HG03565 (cell line): ENCODE results near the gene RAPGEF4.
A peak's percentile ranks its signal among the peaks of the same experiment; 100 is the strongest.

Experiments used
- ATAC-seq: cut with Tn5 transposase; IDR thresholded peaks from one replicate; pipeline ENCODE4 v1.9.1; 2021; ENCODE audit warnings: mild to moderate bottlenecking, moderate library complexity; ENCODE audit not compliant: unreplicated experiment

Gene RAPGEF4

GRCh38 chr2:173053043-173053699 lies 317.5 kb downstream of the RAPGEF4 start:
- ATAC-seq = no peak

- no peak for ATAC-seq
Measured at GRCh38 chr2:173054466-173054865, 318.8 kb downstream of the RAPGEF4 start.

- no peak for ATAC-seq
Measured at GRCh38 chr2:173056705-173057364, 321.2 kb downstream of the RAPGEF4 start.

DNA sequence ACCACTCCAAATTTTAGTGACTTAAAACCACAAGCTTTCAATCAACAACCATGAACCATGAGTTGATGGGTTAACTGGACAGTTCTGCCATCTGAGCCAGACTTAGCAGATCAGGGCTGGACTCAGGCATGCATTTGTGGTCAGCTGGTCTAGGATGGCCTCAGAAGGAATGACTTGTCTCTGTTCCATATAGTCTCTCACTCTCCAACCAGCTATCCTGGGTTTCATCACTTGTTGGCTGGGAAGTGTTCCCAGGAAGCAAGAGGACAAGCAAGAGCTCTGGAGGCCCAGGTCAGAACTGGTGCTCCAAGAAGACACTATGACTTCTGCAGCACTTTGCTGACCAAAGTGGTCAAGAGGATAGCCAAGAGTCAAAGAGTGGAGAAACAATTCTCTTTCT lies 322.5 kb downstream of the RAPGEF4 start:
- no peak for ATAC-seq

- no peak for ATAC-seq
Measured at GRCh38 chr2:173058673-173059072, 323.0 kb downstream of the RAPGEF4 start.

GRCh38 chr2:173059292-173059691 lies 323.6 kb downstream of the RAPGEF4 start:
- no peak for ATAC-seq

- ATAC-seq = no peak
Measured at GRCh38 chr2:173059971-173060461, 324.4 kb downstream of the RAPGEF4 start.

GRCh38 chr2:173062801-173063200 lies 327.2 kb downstream of the RAPGEF4 start:
- ATAC-seq = no peak

DNA sequence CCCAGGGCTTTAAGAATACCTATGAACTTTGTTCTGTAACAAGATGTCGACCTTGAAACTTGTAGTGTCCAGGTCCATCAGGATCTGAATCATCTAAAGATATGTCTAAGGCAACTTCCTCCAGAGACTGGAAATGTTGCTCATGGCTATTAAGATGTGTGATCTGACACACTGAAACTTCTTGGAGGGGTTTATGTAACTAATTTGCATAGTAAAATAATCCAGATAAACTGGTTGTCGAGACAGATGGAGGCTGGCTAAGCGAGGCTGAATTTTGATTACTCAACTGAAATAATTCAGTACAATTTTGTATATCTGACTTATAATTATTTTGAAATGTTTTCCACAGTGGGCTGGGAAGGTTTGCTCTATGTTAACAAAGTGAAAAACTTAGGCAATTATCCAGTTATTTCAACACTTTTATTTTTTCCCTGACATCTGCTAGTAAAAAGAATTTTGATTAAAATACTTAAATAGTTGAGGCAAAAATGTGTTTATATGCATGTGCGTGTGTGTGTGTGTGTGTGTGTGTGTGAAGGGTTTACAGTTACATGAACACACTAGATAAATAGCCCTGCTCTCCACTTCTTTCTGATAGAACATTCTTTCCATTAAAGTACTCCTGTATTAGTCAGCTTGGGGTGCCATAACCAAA lies 328.6 kb downstream of the RAPGEF4 start:
- ATAC-seq = no peak

- no peak for ATAC-seq
Measured at GRCh38 chr2:173066887-173067676, 331.4 kb downstream of the RAPGEF4 start.

DNA sequence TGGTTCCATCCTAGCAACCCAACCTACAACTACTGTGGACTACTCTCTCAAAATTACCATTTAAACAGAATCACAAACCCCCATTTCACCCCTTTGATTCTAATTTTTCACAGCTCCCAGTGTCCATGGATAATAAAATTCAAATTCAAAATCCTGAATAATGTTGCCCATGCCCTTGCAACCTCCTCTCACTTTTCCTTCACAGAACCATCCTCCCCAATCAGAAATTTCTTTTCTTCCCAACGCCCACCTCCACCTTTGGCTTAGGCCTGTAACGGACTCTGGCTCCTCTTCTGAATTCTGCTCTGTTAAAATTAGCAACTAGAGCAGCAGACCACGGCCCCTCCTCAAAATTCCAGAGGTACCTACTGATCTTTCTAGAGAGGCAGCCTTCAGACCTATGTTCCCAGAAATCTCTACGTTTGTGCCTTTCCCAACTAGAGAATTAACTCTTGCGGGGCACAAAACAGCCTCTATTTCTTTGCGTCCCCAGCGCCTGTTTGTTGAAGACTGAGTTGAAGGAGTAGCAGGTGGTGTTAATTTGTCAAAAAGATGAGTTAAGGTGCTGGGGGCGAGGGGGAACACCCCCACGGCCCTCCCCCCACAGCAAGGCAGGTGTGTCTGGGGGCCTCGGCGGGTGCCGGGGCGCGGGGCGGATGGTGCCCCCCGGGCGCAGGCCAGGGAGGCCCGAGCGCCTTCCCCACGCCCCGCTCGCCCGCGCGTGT lies 339.6 kb downstream of the RAPGEF4 start:
- ATAC-seq = no peak

DNA sequence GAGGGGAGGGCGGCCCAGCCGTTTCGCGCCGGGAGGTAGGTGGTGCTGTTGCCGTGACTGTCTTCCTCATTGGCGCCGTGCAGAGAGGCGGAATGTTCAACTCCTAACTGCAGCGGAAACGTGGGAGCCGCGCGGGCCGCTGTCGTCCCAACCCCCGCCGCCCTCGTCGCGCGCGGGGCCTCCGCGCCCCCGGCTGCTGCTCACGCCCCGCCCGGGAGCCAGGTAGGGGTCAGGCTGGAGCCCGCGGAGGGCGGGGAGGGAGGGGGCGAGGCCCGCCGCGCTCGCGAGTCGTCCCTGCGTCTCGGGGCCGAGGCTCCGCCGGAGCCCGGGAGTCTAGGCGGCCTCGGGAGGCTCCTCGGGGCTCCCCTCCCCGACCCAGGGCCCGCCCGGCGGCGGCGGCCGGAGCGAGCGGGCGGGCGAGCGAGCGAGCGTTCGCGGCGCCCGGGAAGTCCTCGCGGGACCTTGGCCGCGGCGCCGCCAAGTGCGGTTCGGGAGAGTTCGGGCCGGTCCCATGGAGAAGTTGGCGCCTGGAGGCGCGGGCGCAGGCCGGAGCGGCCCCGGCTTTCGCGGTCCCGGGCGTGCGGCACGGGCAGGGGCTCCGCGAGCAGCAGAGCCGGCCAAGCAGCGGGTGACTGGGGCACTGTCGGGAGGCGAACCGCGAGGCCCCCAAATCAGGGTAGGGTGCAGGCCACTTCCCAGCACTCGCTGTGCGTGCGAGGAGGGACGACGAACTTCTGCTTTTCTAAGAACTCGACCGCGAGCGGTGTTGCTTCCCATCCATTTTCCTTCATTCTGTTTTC lies 340.3 kb downstream of the RAPGEF4 start, which contains the start of gene MAP3K20:
Gene MAP3K20 (plus strand): TSS at position 66 of the 800 bp plus-strand sequence. CDS start 15,186 bp downstream, outside the sequence.
- ATAC-seq = peak; percentile 53

DNA sequence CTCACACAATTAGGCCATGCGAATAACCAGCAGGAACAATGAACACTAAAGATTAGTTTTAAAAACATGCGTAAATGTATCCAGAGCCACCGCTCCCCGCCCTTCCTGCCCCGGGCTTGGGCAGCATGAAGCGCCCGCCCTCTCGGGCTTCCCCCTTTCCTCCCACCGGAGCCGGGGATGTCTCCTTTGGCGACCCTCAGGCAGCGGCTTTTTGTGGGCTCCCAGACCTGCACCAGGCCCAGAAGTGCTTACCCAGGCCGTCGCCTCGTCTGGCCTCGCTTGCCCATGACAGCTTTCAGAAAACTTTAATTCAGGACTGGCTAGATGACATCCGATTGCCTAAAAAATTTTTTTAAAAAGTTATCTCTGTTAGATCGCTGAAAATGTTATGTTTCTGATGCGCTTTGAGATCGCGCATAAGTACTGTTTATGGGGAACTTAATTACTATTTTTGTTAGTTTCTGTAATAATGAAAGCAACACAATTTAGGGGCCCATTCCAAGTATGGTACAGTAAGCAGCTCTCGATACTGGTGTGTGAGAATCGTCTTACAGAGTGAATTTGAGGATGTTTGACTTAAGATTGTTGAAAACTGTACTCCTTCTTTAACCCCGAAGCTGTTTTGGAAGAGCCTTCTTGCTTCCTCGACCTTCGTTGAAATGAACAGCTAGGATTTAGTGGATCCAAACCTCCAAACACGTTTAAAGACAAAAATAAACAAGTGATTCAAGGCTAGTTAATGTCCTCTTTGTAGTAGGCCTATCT lies 341.1 kb downstream of the RAPGEF4 start:
- ATAC-seq = peak; percentile 7

DNA sequence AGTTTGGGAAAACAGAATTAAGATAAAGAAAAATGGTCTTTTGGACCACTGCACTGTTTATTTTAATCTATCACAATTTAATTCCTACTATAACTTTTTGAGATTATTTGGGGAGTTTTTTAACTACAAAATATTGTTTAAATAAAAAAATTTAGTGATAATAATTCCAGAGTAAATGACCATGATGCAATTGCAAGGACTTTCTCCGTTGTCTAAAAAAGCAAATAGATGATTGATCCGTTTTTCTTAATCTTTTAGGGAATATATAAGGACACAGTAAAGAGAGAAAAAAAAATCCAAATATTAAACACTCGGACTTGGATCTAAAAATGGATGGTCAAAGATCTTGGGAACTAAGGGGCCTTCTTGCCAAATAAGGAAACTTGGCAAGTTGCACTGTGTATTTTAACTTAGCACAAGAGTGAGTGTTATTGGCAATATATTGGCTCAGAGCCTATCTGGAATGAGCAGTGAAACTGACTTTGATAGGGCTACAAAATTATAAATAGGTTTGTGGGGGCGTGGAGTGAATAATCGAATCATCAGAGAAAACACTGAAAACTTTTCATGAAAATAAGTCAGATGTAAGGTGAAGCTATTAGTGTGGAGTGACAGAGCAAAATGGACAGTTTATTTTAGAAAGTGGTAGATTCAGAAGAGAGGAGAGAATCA lies 342.0 kb downstream of the RAPGEF4 start:
- no peak for ATAC-seq

GRCh38 chr2:173079141-173079540 lies 343.5 kb downstream of the RAPGEF4 start:
- no peak for ATAC-seq

- ATAC-seq = no peak
Measured at GRCh38 chr2:173079973-173080860, 344.6 kb downstream of the RAPGEF4 start.

DNA sequence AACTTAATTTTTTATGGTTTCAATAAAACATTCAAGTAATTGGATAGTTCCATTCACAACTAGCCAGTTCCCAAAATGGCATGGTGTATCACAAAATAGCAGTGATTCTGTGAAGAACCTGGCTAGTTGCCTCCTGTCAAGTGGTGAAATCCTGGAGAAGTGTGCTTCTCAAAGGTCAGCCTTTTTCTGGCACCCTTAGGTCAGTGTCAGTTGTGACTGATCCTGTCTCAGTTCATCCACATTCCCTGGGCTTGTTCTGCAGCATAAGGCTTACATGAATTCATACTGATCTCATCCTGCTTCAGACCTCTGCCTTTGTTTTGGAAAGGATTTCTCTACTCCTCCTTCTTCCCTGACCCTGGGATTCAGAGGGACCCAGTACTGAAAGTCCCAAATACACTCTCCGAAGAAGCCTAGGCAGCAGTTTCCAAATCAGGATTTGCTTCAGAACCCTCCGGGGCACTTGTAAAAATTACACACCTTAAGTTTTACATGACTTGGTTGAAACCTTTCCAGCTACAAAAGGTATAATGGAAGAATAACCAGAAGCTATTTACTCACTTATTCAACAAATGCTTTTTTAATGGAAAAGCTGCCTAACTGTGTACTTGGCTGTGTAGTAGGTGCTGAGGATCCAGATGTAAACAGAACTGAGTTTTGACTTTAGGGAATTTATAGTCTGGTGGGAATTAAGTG lies 351.0 kb downstream of the RAPGEF4 start:
- ATAC-seq = no peak
